Liver (tissue), 9 donors: Measurements from ENCODE around the gene PYCR2. TPM values are rescaled to one million over a fixed set of nuclear protein-coding genes. Genes with fewer than 3 reads are reported as not detected.

Source experiments
- DNase-seq: peaks from one replicate; pipeline ENCODE4 v3.0.0-alpha.2; 2017; ENCODE audit warnings: low spot score
- H3K27ac ChIP-seq, 2 donors: one replicate each; pipeline ENCODE4 v1.7.0; 2013; ENCODE audit warnings: inconsistent platforms in 2 of 2, low read length in 2 of 2, control low read depth in 1 of 2, low read depth in 1 of 2, mild to moderate bottlenecking in 1 of 2
- H3K27me3 ChIP-seq, 4 donors: one replicate each; pipeline versions ENCODE4 v1.6.1 to v1.7.0; 2013; ENCODE audit warnings: low read length in 3 of 4, inconsistent platforms in 1 of 4, mild to moderate bottlenecking in 1 of 4, moderate library complexity in 1 of 4; ENCODE audit not compliant: control insufficient read depth in 4 of 4, insufficient read depth in 4 of 4
- H3K36me3 ChIP-seq, 4 donors: one replicate each; pipeline versions ENCODE4 v1.6.1 to v1.7.0; 2013; ENCODE audit warnings: low read length in 3 of 4, mild to moderate bottlenecking in 3 of 4, low read depth in 1 of 4, moderate library complexity in 1 of 4; ENCODE audit not compliant: control insufficient read depth in 4 of 4, insufficient read depth in 3 of 4
- H3K4me1 ChIP-seq, 4 donors: one replicate each; pipeline versions ENCODE4 v1.6.1 to v1.7.0; 2013; ENCODE audit warnings: low read length in 3 of 4, mild to moderate bottlenecking in 3 of 4, moderate library complexity in 1 of 4; ENCODE audit not compliant: control insufficient read depth in 4 of 4, insufficient read depth in 4 of 4
- H3K4me3 ChIP-seq, 3 donors: one replicate each; pipeline versions ENCODE4 v1.6.1 to v1.7.0; 2013; ENCODE audit warnings: low read length in 3 of 3, control low read depth in 1 of 3, low read depth in 1 of 3, mild to moderate bottlenecking in 1 of 3
- H3K9ac ChIP-seq, 2 donors: one replicate each; pipeline ENCODE4 v1.7.0; 2013; ENCODE audit warnings: low read length in 2 of 2, mild to moderate bottlenecking in 2 of 2, moderate library complexity in 2 of 2, control low read depth in 1 of 2, low read depth in 1 of 2
- H3K9me3 ChIP-seq, 4 donors: one replicate each; pipeline versions ENCODE4 v1.6.1 to v1.7.0; 2013; ENCODE audit warnings: low read length in 3 of 4; ENCODE audit not compliant: control insufficient read depth in 4 of 4
- ATF3 ChIP-seq: IDR thresholded peaks from 2 replicates; pipeline ENCODE4 v1.6.1; 2016; ENCODE audit warnings: antibody characterized with exemption
- CTCF ChIP-seq: fragments of 150-350 bp; IDR thresholded peaks from 2 replicates; pipeline ENCODE4 v1.5.1; 2017; ENCODE audit warnings: improper control_type of control experiment, low read depth, low read length; ENCODE audit not compliant: missing input control
- FOXA2 ChIP-seq: IDR thresholded peaks from 2 replicates; pipeline ENCODE4 v1.6.1; 2016; ENCODE audit warnings: antibody characterized with exemption
- HNF4A ChIP-seq, 2 donors: conservative IDR thresholded peaks; 2 replicates each; pipeline ENCODE4 v1.6.1; 2016; ENCODE audit warnings: antibody characterized with exemption in 2 of 2, mild to moderate bottlenecking in 2 of 2
- HNF4G ChIP-seq: IDR thresholded peaks from 2 replicates; pipeline ENCODE4 v1.6.1; 2016; ENCODE audit warnings: antibody characterized with exemption
- JUND ChIP-seq, 2 donors: IDR thresholded peaks; 2 replicates each; pipeline ENCODE4 v1.6.1; 2016; ENCODE audit warnings: antibody characterized with exemption in 2 of 2
- MAX ChIP-seq: IDR thresholded peaks from 2 replicates; pipeline ENCODE4 v1.6.1; 2016; ENCODE audit warnings: antibody characterized with exemption
- NR2F2 ChIP-seq: IDR thresholded peaks from 2 replicates; pipeline ENCODE4 v1.6.1; 2016; ENCODE audit warnings: antibody characterized with exemption
- RAD21 ChIP-seq, 2 donors: IDR thresholded peaks; 2 replicates each; pipeline ENCODE4 v1.6.1; 2016; ENCODE audit warnings: antibody characterized with exemption in 2 of 2, mild to moderate bottlenecking in 2 of 2
- REST ChIP-seq: IDR thresholded peaks from 2 replicates; pipeline ENCODE4 v1.6.1; 2016; ENCODE audit warnings: antibody characterized with exemption, mild to moderate bottlenecking
- RXRA ChIP-seq, 2 donors: IDR thresholded peaks; 2 replicates each; pipeline ENCODE4 v1.6.1; 2017 to 2018; ENCODE audit warnings: antibody characterized with exemption in 2 of 2, mild to moderate bottlenecking in 1 of 2
- SP1 ChIP-seq: IDR thresholded peaks from 2 replicates; pipeline ENCODE4 v1.6.1; 2018; ENCODE audit warnings: antibody characterized with exemption, mild to moderate bottlenecking
- TAF1 ChIP-seq: conservative IDR thresholded peaks from 2 replicates; pipeline ENCODE4 v1.6.1; 2016; ENCODE audit warnings: antibody characterized with exemption, mild to moderate bottlenecking
- ZBTB33 ChIP-seq: IDR thresholded peaks from 2 replicates; pipeline ENCODE4 v1.6.1; 2016; ENCODE audit warnings: antibody characterized with exemption
- WGBS: extraction: QIAGEN DNeasy Blood & Tissue Kit; methylation state at CpG from one replicate; pipeline ENCODE4 v1.1.7; 2013; 5-methylcytosine and 5-hydroxymethylcytosine counted together
- polyA plus RNA-seq, 2 donors: library from polyadenylated mRNA; stranded (reverse) in 1 of 2; unstranded in 1 of 2; fragments of 200-250 nt in 1 of 2; fragments of >200 nt in 1 of 2; fragmentation: Nextera tagmentation in 1 of 2; extraction: Ambion mirVana in 1 of 2; gene quantifications; one replicate each; pipeline versions ENCODE4 v1.2.1 to v1.2.3, GENCODE V29; 2013 to 2015
- total RNA-seq, 2 donors: library from RNA; depleted of rRNA; stranded (reverse); fragments of >200 nt; gene quantifications; one replicate each; pipeline ENCODE4 v1.2.3, GENCODE V29; 2014
- donor health status: healthy.
- donor health status: healthy.
- donor health status: healthy.
- donor health status: healthy.
- donor health status: healthy.

The PYCR2 gene
- total and polyA plus RNA-seq, 4 donors: 16.8 to 41.0 (median 33.0) TPM

- H3K9ac ChIP-seq: no peak overlapping the region
- H3K9me3 ChIP-seq: no peaks in the 10 kb centered on the region
- no peak for DNase-seq
- no peaks in the 10 kb centered on the region for H3K27me3 ChIP-seq
- TF ChIP-seq HNF4A (conservative IDR thresholded peaks at IDR 0.05) (no peak), MAX (no peak), CTCF (no peak), NR2F2 (no peak), SP1 (no peak), RXRA (IDR thresholded peaks at IDR 0.05) (no peak), RAD21 (IDR thresholded peaks at IDR 0.05) (no peak), TAF1 (no peak), HNF4G (no peak), ATF3 (no peak), ZBTB33 (no peak), FOXA2 (no peak)
- H3K27ac ChIP-seq: no peak overlapping the region
- peaks cover 0 to 28% (median 12%) of the 10 kb centered on the region in 4 donors for H3K36me3 ChIP-seq
- H3K4me3 ChIP-seq: no peak overlapping the region
- H3K4me1 ChIP-seq: peaks cover 2 to 15% (median 7%) of the 10 kb centered on the region in 4 donors
- WGBS: 53% methylated on average over 5 of the region's 5 CpGs
These were observed 4.1 kb downstream of the PYCR2 start for GRCh38 chr1:225919906-225920305.

GRCh38 chr1:225918280-225918679 lies 5.8 kb downstream of the PYCR2 start:
- Histone ChIP-seq H3K27ac (no peak overlapping the region), H3K9me3 (no peaks in the 10 kb centered on the region), H3K4me1 (peaks cover 2 to 10% (median 3%) of the 10 kb centered on the region in 4 donors), H3K27me3 (no peaks in the 10 kb centered on the region), H3K36me3 (peaks cover 0 to 28% (median 12%) of the 10 kb centered on the region in 4 donors), H3K9ac (no peak overlapping the region), H3K4me3 (no peak overlapping the region)
- WGBS: 95% methylated on average over 4 of the region's 4 CpGs
- DNase-seq: no peak
- TF ChIP-seq HNF4G (no peak), JUND (IDR thresholded peaks at IDR 0.05) (no peak)

- Histone ChIP-seq H3K9me3 (no peaks in the 10 kb centered on the region), H3K27me3 (no peaks in the 10 kb centered on the region), H3K36me3 (peaks cover 0 to 28% (median 12%) of the 10 kb centered on the region in 4 donors), H3K9ac (no peak overlapping the region), H3K4me1 (peaks cover 0 to 4% (median under 1%) of the 10 kb centered on the region in 4 donors), H3K27ac (no peak overlapping the region), H3K4me3 (no peak overlapping the region)
- DNase-seq: no peak
- 96% methylated on average over 5 of the region's 5 CpGs for WGBS
- TF ChIP-seq MAX (no peak), ATF3 (no peak), HNF4G (no peak), SP1 (no peak), REST (no peak), RAD21 (IDR thresholded peaks at IDR 0.05) (no peak)
These were observed 6.5 kb downstream of the PYCR2 start for GRCh38 chr1:225917536-225917935.
